ENCODE data around the gene ZNF574.

- TF ChIP-seq CTCF (IDR thresholded peaks at IDR 0.05) (no peak), POLR2A (IDR thresholded peaks at IDR 0.05) (no peak)
Observed at GRCh38 chr19:42074513-42075363, 1.2 kb upstream of the ZNF574 start.
